Lower leg skin (tissue), 3 donors: ENCODE data around the gene PDLIM1.

ENCODE experiments used
- POLR2A ChIP-seq, 2 donors: fragments of 450-650 bp; IDR thresholded peaks; one replicate each; pipeline ENCODE4 v1.6.1; 2016 to 2017; ENCODE audit warnings: antibody characterized with exemption in 2 of 2, mild to moderate bottlenecking in 1 of 2, moderate library complexity in 1 of 2
- TF ChIP-seq, protein P1 (sequence below), 3 donors: fragments of 450-650 bp; IDR thresholded peaks; one replicate each; pipeline ENCODE4 v1.5.1; 2016; ENCODE audit warnings: antibody characterized with exemption in 3 of 3, mild to moderate bottlenecking in 3 of 3, moderate library complexity in 2 of 3

DNA sequence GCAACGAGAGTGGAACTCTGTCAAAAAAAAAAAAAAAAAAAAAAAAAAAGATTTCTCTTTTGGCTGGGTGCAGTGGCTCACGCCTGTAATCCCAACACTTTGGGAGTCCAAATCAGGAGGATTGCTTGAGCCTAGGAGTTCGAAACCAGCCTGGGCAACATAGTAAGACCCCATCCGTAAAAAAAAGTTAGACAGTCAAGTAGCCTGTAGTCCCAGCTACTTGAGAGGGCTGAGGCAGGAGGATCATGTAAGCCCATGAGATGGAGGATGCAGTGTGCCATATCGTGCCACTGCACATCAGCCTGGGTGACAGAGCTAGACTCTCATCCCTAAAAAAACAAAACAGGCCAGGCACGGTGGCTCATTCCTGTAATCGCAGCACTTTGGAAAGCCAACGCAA lies 25.2 kb downstream of the PDLIM1 start:
- TF ChIP-seq, protein P1, sequence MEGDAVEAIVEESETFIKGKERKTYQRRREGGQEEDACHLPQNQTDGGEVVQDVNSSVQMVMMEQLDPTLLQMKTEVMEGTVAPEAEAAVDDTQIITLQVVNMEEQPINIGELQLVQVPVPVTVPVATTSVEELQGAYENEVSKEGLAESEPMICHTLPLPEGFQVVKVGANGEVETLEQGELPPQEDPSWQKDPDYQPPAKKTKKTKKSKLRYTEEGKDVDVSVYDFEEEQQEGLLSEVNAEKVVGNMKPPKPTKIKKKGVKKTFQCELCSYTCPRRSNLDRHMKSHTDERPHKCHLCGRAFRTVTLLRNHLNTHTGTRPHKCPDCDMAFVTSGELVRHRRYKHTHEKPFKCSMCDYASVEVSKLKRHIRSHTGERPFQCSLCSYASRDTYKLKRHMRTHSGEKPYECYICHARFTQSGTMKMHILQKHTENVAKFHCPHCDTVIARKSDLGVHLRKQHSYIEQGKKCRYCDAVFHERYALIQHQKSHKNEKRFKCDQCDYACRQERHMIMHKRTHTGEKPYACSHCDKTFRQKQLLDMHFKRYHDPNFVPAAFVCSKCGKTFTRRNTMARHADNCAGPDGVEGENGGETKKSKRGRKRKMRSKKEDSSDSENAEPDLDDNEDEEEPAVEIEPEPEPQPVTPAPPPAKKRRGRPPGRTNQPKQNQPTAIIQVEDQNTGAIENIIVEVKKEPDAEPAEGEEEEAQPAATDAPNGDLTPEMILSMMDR (IDR thresholded peaks at IDR 0.05), result no peak
- TF ChIP-seq POLR2A (IDR thresholded peaks at IDR 0.05), result no peak
